ENCODE data around the gene SYT8. TPM values are rescaled to one million over a fixed set of nuclear protein-coding genes. Genes with fewer than 3 reads are reported as not detected.
"Not testable (repeated sequence)": the region's sequence is repeated elsewhere in the genome, so short reads cannot be mapped to it uniquely, and the experiment has no call there.

The SYT8 gene
- total RNA-seq, 1 donor: not detected

GRCh38 chr11:1869427-1870325, 34.9 kb downstream of the SYT8 start:
- peak; percentile 19 for TF ChIP-seq CTCF (IDR thresholded peaks at IDR 0.05; ENCODE audit: insufficient read depth, low read depth, low read length)
- no peak for DNase-seq (ENCODE audit: low read depth)
- peak overlapping the region; percentile 39 for H3K4me3 ChIP-seq (ENCODE audit: low read depth, low read length)

GRCh38 chr11:1870326-1870696, 35.5 kb downstream of the SYT8 start:
- no peak overlapping the region for H3K4me3 ChIP-seq (ENCODE audit: low read depth, low read length)
- DNase-seq (ENCODE audit: low read depth): no peak
- no peak for TF ChIP-seq CTCF (IDR thresholded peaks at IDR 0.05; ENCODE audit: insufficient read depth, low read depth, low read length)

- TF ChIP-seq CTCF (IDR thresholded peaks at IDR 0.05; ENCODE audit: insufficient read depth, low read depth, low read length): no peak
- H3K4me3 ChIP-seq (ENCODE audit: low read depth, low read length): peak overlapping the region; percentile 52
- peak; percentile 66 for DNase-seq (ENCODE audit: low read depth)
These were observed 36.1 kb downstream of the SYT8 start for GRCh38 chr11:1870721-1871466.

- TF ChIP-seq CTCF (IDR thresholded peaks at IDR 0.05; ENCODE audit: insufficient read depth, low read depth, low read length): no peak
- DNase-seq (ENCODE audit: low read depth): no peak
- H3K4me3 ChIP-seq (ENCODE audit: low read depth, low read length): peak overlapping the region; percentile 52
These were observed 36.7 kb downstream of the SYT8 start for GRCh38 chr11:1871531-1871930.

GRCh38 chr11:1872267-1872985, 37.6 kb downstream of the SYT8 start:
- no peak for TF ChIP-seq CTCF (IDR thresholded peaks at IDR 0.05; ENCODE audit: insufficient read depth, low read depth, low read length)
- peak overlapping the region; percentile 52 for H3K4me3 ChIP-seq (ENCODE audit: low read depth, low read length)
- no peak for DNase-seq (ENCODE audit: low read depth)

DNA sequence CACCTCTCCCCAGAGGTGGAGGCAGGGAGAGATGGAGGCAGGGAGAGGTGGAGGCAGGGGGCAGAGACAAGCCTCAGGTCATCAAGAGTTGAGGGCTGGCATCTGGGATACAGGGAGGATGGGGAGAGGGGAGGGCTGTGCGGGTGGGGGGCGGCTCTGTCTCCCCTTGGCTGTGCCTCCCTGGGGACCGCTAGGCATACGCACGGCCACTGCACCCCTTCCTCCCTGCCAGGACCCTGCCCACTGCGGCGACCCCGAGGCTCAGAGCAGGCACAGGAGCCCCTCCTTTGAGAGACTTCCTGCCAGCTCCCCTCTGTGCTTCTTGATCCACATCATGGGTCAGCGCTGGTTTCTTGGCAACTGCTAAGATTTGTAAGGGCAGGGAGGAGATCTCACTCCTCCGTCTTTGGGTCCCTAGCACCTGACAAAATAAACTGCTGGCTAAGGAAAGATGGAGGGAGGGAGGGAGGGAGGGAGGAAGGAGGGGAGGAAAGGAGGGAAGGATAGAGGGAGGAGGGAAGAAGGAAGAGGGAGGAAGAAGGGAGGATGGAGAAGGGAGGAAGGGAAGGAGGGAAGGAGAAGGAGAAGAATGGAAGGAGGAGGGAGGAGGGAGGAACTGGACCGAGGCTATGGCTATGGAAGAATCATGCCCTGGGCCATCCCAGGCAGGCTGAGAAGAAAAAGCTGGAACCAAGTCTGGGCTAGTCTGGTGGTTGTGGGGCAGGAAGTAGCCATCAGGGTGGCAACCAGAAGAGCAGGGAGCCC, 38.4 kb downstream of the SYT8 start:
- DNase-seq (ENCODE audit: low read depth): peak; percentile 47
- peak overlapping the region; percentile 15 for H3K4me3 ChIP-seq (ENCODE audit: low read depth, low read length)
- TF ChIP-seq CTCF (IDR thresholded peaks at IDR 0.05; ENCODE audit: insufficient read depth, low read depth, low read length): no peak

GRCh38 chr11:1873813-1874150, 39.0 kb downstream of the SYT8 start:
- DNase-seq (ENCODE audit: low read depth); H3K4me3 ChIP-seq (ENCODE audit: low read depth, low read length): not testable (repeated sequence)

- not testable (repeated sequence) for H3K4me3 ChIP-seq (ENCODE audit: low read depth, low read length); DNase-seq (ENCODE audit: low read depth)
These were observed 39.8 kb downstream of the SYT8 start for GRCh38 chr11:1874441-1875092.
